ENCODE measurements around the gene NUP205.
"Not testable (repeated sequence)": the region's sequence is repeated elsewhere in the genome, so short reads cannot be mapped to it uniquely, and the experiment has no call there.

Gene NUP205

DNA sequence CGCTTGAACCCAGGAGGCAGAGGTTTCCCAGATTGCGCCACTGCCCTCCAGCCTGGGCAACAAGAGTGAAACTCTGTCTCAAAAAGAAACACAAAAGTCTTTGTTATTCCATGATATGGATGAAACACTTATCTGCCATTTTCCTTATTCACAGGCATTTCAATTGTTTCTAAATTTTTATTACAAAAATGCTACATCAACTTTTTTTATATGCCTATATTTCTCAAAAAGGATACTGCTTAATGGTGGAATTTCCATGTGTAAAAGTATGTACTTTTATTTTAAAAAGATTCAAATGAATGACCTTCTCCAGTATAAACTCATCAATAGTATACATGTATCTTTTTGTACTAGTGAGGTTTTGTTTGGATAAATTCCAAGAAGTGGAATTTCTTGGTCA, 62.7 kb downstream of the NUP205 start:
- Mint-ChIP-seq H3K4me1 (ENCODE audit: low read depth) (no peaks in the 10 kb centered on the region), H3K4me3 (no peak overlapping the region), H3K9me3 (no peaks in the 10 kb centered on the region), H3K27ac (no peak overlapping the region), H3K27me3 (no peaks in the 10 kb centered on the region), H3K36me3 (ENCODE audit: low read depth) (peaks cover 74% of the 10 kb centered on the region)
- intact Hi-C loops (cut with micrococcal nuclease) = loop anchor here (10.0 kb wide), 1 partner anchor 46 kb away; no protein-coding TSS in a partner anchor

- Mint-ChIP-seq H3K27me3 (no peaks in the 10 kb centered on the region), H3K27ac (no peak overlapping the region), H3K36me3 (ENCODE audit: low read depth) (peaks cover 77% of the 10 kb centered on the region), H3K9me3 (no peaks in the 10 kb centered on the region), H3K4me3 (no peak overlapping the region), H3K4me1 (ENCODE audit: low read depth) (no peaks in the 10 kb centered on the region)
- intact Hi-C loops (cut with micrococcal nuclease) = loop anchor here (10.0 kb wide), 1 partner anchor 46 kb away; no protein-coding TSS in a partner anchor
These were observed 63.5 kb downstream of the NUP205 start for GRCh38 chr7:135620980-135621850.

DNA sequence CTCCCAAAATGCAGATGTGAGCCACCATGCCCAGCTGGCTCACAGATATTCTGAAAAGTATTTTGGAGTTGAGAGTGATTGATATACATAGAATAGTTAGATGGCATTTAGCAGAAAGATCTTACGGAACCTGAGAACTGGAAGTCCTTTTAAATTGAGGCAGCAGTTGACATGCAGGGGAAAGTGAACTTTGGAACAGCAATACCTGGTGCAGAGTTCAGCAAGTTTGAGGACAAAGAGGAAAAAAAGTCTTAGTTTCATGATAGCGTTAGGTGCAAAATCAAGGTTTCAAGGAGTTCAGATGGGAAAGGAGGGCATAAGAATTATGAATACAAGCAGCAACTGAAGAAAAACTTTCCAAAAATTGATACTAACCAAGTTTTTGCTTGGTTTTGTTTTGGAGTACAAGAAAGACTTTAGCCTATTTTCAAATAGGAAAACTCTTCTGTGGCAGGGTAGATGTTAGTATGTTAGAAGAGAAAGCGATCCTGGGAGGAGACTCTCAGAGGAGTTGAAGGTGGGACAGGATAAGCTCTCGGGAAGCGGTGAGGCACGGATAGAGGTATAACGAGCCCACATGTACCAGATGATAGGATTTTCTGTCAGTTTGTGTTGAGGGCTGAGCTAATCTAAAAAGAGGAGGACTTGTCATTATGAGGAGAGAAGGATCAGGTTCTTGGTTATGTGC, 76.6 kb downstream of the NUP205 start:
- H3K9me3 Mint-ChIP-seq = no peaks in the 10 kb centered on the region
- peaks cover 86% of the 10 kb centered on the region for H3K36me3 Mint-ChIP-seq (ENCODE audit: low read depth)
- intact Hi-C loops (cut with micrococcal nuclease) = no loop called here
- no peaks in the 10 kb centered on the region for H3K27me3 Mint-ChIP-seq
- no peak overlapping the region for H3K4me3 Mint-ChIP-seq
- no peaks in the 10 kb centered on the region for H3K4me1 Mint-ChIP-seq (ENCODE audit: low read depth)
- H3K27ac Mint-ChIP-seq = no peak overlapping the region

DNA sequence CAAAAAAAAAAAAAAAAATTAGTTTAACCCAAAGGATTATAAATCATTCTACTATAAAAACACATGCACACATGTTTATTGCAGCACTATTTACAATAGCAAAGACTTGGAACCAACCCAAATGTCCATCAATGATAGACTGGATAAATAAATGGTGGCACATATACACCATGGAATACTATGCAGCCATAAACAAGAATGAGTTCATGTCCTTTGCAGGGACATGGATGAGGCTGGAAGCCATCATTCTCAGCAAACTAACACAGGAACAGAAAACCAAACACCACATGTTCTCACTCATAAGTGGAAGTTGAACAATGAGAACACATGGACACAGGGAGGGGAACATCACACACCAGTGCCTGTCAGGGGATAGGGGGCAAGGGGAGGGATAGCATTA, 82.0 kb downstream of the NUP205 start:
- H3K36me3 Mint-ChIP-seq (ENCODE audit: low read depth) = peaks cover 85% of the 10 kb centered on the region
- H3K4me3 Mint-ChIP-seq; H3K27ac Mint-ChIP-seq; intact Hi-C loops (cut with micrococcal nuclease); H3K4me1 Mint-ChIP-seq (ENCODE audit: low read depth); H3K9me3 Mint-ChIP-seq; H3K27me3 Mint-ChIP-seq: not testable (repeated sequence)

DNA sequence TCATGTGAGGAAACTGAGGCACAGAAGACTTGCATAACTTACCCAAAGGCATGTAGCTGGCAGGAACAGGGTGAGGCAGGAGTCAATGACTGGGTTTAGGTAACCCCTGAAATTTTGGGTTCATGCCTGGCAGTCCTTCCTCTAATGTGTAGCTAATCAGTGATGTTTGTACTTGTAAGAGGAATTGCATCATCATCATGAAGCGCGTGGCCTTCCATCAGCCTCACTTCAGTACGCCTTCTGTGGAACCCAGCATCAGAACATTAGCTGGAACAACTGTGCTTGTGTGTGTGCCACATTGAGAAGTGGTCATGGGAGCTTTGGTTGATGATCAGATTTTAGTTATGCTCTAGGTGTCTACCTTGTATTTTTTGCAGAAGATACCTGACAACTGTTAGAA, 86.4 kb downstream of the NUP205 start:
- Mint-ChIP-seq H3K4me1 (ENCODE audit: low read depth) (no peaks in the 10 kb centered on the region), H3K27ac (no peak overlapping the region), H3K36me3 (ENCODE audit: low read depth) (peaks cover 82% of the 10 kb centered on the region), H3K4me3 (no peak overlapping the region), H3K9me3 (no peaks in the 10 kb centered on the region), H3K27me3 (no peaks in the 10 kb centered on the region)
- intact Hi-C loops (cut with micrococcal nuclease) = no loop called here

DNA sequence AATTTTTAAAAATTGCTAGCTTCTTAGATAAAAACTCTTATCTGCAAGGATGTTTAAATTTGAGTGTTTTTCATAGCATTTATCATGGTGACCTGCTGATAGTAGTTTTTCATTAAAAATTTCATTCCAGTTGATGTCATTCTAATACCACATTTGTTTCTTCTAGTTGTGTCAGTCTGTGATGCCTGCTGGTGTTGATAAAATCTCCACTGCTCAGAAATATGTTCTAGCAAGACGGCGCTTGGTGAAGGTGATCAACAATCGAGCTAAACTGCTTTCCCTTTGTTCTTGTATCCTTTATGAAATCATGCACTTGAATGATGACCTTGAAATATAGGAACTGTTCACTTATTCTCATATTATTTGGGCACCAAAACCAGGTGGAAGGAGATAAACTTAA, 87.0 kb downstream of the NUP205 start:
- Mint-ChIP-seq H3K9me3 (no peaks in the 10 kb centered on the region), H3K4me1 (ENCODE audit: low read depth) (no peaks in the 10 kb centered on the region), H3K4me3 (no peak overlapping the region), H3K27me3 (no peaks in the 10 kb centered on the region), H3K36me3 (ENCODE audit: low read depth) (peaks cover 76% of the 10 kb centered on the region), H3K27ac (no peak overlapping the region)
- intact Hi-C loops (cut with micrococcal nuclease) = loop anchor here (5.0 kb wide), 1 partner anchor 362 kb away; no protein-coding TSS in a partner anchor

DNA sequence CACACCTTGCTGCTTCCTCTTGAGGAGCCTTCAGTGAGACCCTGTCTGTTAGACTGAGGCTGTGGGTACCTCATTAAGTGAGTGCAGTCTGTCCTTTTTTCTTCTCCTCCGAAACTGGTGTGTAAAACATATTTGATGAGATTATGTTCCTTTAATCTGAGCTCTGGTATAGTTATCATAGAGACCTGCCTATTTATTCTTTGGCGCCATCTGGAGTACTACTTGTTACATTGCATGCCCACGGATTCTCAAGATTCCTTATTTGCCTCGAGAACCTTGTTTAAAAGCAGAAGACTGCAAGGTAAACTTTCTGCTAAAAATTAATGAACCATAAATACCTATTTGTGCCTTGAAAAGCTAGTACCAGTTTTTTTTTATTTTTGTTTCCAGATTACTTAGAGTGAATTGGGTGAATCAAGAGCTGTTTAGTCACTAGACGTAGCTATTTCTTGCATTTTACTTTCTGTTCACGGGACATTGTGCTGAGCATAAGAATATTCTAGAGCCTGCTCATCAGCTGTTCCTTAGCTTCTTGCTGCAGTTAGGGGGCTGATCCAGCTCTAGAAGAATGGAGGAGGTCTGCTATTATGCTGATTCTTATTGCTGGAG, 87.7 kb downstream of the NUP205 start:
- Mint-ChIP-seq H3K36me3 (ENCODE audit: low read depth) (peaks cover 69% of the 10 kb centered on the region), H3K27me3 (no peaks in the 10 kb centered on the region), H3K9me3 (no peaks in the 10 kb centered on the region), H3K27ac (no peak overlapping the region), H3K4me1 (ENCODE audit: low read depth) (peaks cover 3% of the 10 kb centered on the region), H3K4me3 (no peak overlapping the region)
- intact Hi-C loops (cut with micrococcal nuclease) = loop anchor here (5.0 kb wide), 1 partner anchor 363 kb away; no protein-coding TSS in a partner anchor

- Mint-ChIP-seq H3K4me3 (no peak overlapping the region), H3K27ac (no peak overlapping the region), H3K9me3 (no peaks in the 10 kb centered on the region), H3K4me1 (ENCODE audit: low read depth) (peaks cover 17% of the 10 kb centered on the region), H3K27me3 (no peaks in the 10 kb centered on the region), H3K36me3 (ENCODE audit: low read depth) (peaks cover 47% of the 10 kb centered on the region)
- intact Hi-C loops (cut with micrococcal nuclease) = loop anchor here (5.0 kb wide), 1 partner anchor 365 kb away; no protein-coding TSS in a partner anchor
These were observed 90.0 kb downstream of the NUP205 start for GRCh38 chr7:135647755-135648154.

DNA sequence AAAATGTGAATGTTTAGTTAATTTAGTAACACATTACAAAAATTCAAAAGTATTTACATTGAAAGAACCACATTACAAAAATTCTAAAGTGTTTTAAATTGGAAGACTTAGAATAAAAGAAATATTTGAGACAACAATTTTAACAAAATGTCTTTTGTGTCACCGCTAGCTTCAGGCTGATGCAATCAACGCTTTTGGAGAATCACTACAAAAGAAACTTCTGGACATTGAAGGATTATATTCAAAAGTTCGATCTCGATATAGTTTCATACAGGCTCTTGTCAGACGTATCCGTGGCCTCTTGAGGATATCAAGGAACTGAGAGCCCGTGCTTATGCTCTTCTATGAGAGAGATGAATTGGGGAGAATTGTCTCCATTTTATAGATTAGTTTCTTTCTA, 90.5 kb downstream of the NUP205 start:
- intact Hi-C loops (cut with micrococcal nuclease) = loop anchor here (5.0 kb wide), 1 partner anchor 366 kb away; no protein-coding TSS in a partner anchor
- Mint-ChIP-seq H3K27ac (no peak overlapping the region), H3K27me3 (no peaks in the 10 kb centered on the region), H3K4me1 (ENCODE audit: low read depth) (peaks cover 19% of the 10 kb centered on the region), H3K4me3 (no peak overlapping the region), H3K36me3 (ENCODE audit: low read depth) (peaks cover 42% of the 10 kb centered on the region), H3K9me3 (no peaks in the 10 kb centered on the region)

GRCh38 chr7:135650831-135651573, 93.3 kb downstream of the NUP205 start:
- no peaks in the 10 kb centered on the region for H3K27me3 Mint-ChIP-seq
- H3K27ac Mint-ChIP-seq = peak overlapping the region; percentile 82
- no peak overlapping the region for H3K4me3 Mint-ChIP-seq
- intact Hi-C loops (cut with micrococcal nuclease) = no loop called here
- peaks cover 15% of the 10 kb centered on the region for H3K36me3 Mint-ChIP-seq (ENCODE audit: low read depth)
- no peaks in the 10 kb centered on the region for H3K9me3 Mint-ChIP-seq
- H3K4me1 Mint-ChIP-seq (ENCODE audit: low read depth) = peaks cover 21% of the 10 kb centered on the region

GRCh38 chr7:135653340-135654080, 95.8 kb downstream of the NUP205 start:
- H3K9me3 Mint-ChIP-seq = no peaks in the 10 kb centered on the region
- no peak overlapping the region for H3K27ac Mint-ChIP-seq
- H3K27me3 Mint-ChIP-seq = no peaks in the 10 kb centered on the region
- H3K4me1 Mint-ChIP-seq (ENCODE audit: low read depth) = peaks cover 21% of the 10 kb centered on the region
- no peak overlapping the region for H3K4me3 Mint-ChIP-seq
- intact Hi-C loops (cut with micrococcal nuclease) = no loop called here
- H3K36me3 Mint-ChIP-seq (ENCODE audit: low read depth) = no peaks in the 10 kb centered on the region

DNA sequence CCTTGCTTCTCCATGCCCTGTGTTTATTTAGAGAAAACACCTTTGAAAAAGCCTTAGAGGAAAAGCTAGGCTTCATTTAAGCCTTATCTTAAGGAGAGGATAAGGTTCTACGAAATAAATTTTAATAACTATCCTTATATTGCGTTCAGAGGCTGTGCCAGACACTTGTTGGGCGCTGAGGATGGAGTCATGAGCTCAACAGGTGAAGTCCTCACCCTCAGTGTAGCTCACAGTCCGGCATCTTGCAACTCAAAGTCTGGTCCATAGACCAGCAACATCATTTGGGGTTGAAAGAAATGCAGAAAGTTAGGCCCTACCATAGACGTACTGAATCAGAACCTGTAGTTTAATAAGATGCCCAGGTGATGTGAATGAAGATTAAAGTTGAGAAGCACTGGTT, 100.8 kb downstream of the NUP205 start:
- no peak overlapping the region for H3K4me3 Mint-ChIP-seq
- no peak overlapping the region for H3K27ac Mint-ChIP-seq
- peaks cover 13% of the 10 kb centered on the region for H3K36me3 Mint-ChIP-seq (ENCODE audit: low read depth)
- intact Hi-C loops (cut with micrococcal nuclease) = no loop called here
- peaks cover 19% of the 10 kb centered on the region for H3K4me1 Mint-ChIP-seq (ENCODE audit: low read depth)
- H3K9me3 Mint-ChIP-seq = no peaks in the 10 kb centered on the region
- H3K27me3 Mint-ChIP-seq = no peaks in the 10 kb centered on the region

All from dendritic cell treated with granulocyte-macrophage colony-stimulating factor and Interleukin-4, amounts not matched to agents 40 ng/mL and 50 ng/mL, for 4 days (primary cell).